Mesenchymal stem cell (in vitro differentiated cells and primary cell): ENCODE measurements around the gene SERPINF2.
"Not testable (repeated sequence)": the region's sequence is repeated elsewhere in the genome, so short reads cannot be mapped to it uniquely, and the experiment has no call there.

Experiments
- DNase-seq: peaks from one replicate; pipeline ENCODE4 v3.0.0-alpha.2; 2013
- H2AFZ ChIP-seq: one replicate; pipeline ENCODE4 v1.6.1; 2013; ENCODE audit warnings: low read depth, mild to moderate bottlenecking, control low read depth, inconsistent platforms, low read length, moderate library complexity
- H2AK5ac ChIP-seq: 2 replicates; pipeline ENCODE4 v1.6.1; 2013; ENCODE audit warnings: low read length, moderate library complexity, mild to moderate bottlenecking, inconsistent platforms; ENCODE audit not compliant: severe bottlenecking
- H2BK120ac ChIP-seq: one replicate; pipeline ENCODE4 v1.6.1; 2013; ENCODE audit warnings: low read depth, mild to moderate bottlenecking, inconsistent platforms, low read length, moderate library complexity
- H2BK12ac ChIP-seq, 2 experiments: one replicate each; pipeline ENCODE4 v1.6.1; 2013; ENCODE audit warnings: inconsistent platforms in 2 of 2, low read length in 2 of 2, mild to moderate bottlenecking in 2 of 2, moderate library complexity in 2 of 2, control low read depth in 1 of 2
- H2BK15ac ChIP-seq: one replicate; pipeline ENCODE4 v1.6.1; 2013; ENCODE audit warnings: mild to moderate bottlenecking, low read depth, inconsistent platforms; ENCODE audit not compliant: poor library complexity, severe bottlenecking
- H2BK5ac ChIP-seq: 2 replicates; pipeline ENCODE4 v1.6.1; 2013; ENCODE audit warnings: low read depth, mild to moderate bottlenecking, low read length, control low read depth, inconsistent platforms; ENCODE audit not compliant: poor library complexity, severe bottlenecking
- H3K14ac ChIP-seq, 2 experiments: one replicate each; pipeline ENCODE4 v1.6.1; 2013; ENCODE audit warnings: inconsistent platforms in 2 of 2, low read length in 2 of 2, control low read depth in 1 of 2, mild to moderate bottlenecking in 1 of 2, moderate library complexity in 1 of 2
- H3K18ac ChIP-seq, 2 experiments: one replicate each; pipeline ENCODE4 v1.6.1; 2013; ENCODE audit warnings: inconsistent platforms in 2 of 2, low read length in 2 of 2, control low read depth in 1 of 2, low read depth in 1 of 2, mild to moderate bottlenecking in 1 of 2
- H3K23ac ChIP-seq, 2 experiments: one replicate each; pipeline ENCODE4 v1.6.1; 2013; ENCODE audit warnings: inconsistent platforms in 2 of 2, low read length in 2 of 2, mild to moderate bottlenecking in 2 of 2, moderate library complexity in 2 of 2, control low read depth in 1 of 2
- H3K27ac ChIP-seq: 2 replicates; pipeline ENCODE4 v1.5.1; 2013; ENCODE audit warnings: mild to moderate bottlenecking, moderate library complexity, low read length, control low read depth, inconsistent platforms; ENCODE audit not compliant: poor library complexity, severe bottlenecking
- H3K27me3 ChIP-seq, 2 experiments: 2 replicates each; pipeline versions ENCODE4 v1.6.1 to v1.7.0; 2013; ENCODE audit warnings: low read length in 2 of 2, mild to moderate bottlenecking in 2 of 2, moderate library complexity in 2 of 2, control low read depth in 1 of 2, inconsistent platforms in 1 of 2; ENCODE audit not compliant: control insufficient read depth in 1 of 2, insufficient read depth in 1 of 2
- H3K36me3 ChIP-seq, 2 experiments: 2 replicates each; pipeline versions ENCODE4 v1.6.1 to v1.7.0; 2013; ENCODE audit warnings: low read length in 2 of 2, control low read depth in 1 of 2, inconsistent platforms in 1 of 2, low read depth in 1 of 2, mild to moderate bottlenecking in 1 of 2; ENCODE audit not compliant: insufficient read depth in 2 of 2, control insufficient read depth in 1 of 2
- H3K4ac ChIP-seq, 2 experiments: one replicate each; pipeline ENCODE4 v1.6.1; 2013; ENCODE audit warnings: inconsistent platforms in 2 of 2, low read length in 2 of 2, mild to moderate bottlenecking in 2 of 2, moderate library complexity in 2 of 2, control low read depth in 1 of 2, low read depth in 1 of 2
- H3K4me1 ChIP-seq: 2 replicates; pipeline ENCODE4 v1.6.1; 2013; ENCODE audit warnings: low read depth, low read length, control low read depth; ENCODE audit not compliant: control insufficient read depth, insufficient read depth
- H3K4me2 ChIP-seq: 2 replicates; pipeline ENCODE4 v1.6.1; 2013; ENCODE audit warnings: low read length, mild to moderate bottlenecking, inconsistent platforms; ENCODE audit not compliant: poor library complexity, severe bottlenecking
- H3K4me3 ChIP-seq, 2 experiments: 2 replicates each; pipeline versions ENCODE4 v1.5.1 to v1.7.0; 2013; ENCODE audit warnings: low read length in 2 of 2, mild to moderate bottlenecking in 2 of 2, control low read depth in 1 of 2, low read depth in 1 of 2; ENCODE audit not compliant: insufficient read depth in 1 of 2
- H3K79me1 ChIP-seq: replicated peaks from 2 replicates; pipeline ENCODE4 v1.6.1; 2013; ENCODE audit warnings: mild to moderate bottlenecking, control low read depth, low read length, inconsistent platforms; ENCODE audit not compliant: poor library complexity, severe bottlenecking
- H3K9ac ChIP-seq: 2 replicates; pipeline ENCODE4 v1.7.0; 2013; ENCODE audit warnings: mild to moderate bottlenecking, low read length, moderate library complexity
- H3K9me3 ChIP-seq: 2 replicates; pipeline ENCODE4 v1.7.0; 2013; ENCODE audit warnings: mild to moderate bottlenecking, low read length; ENCODE audit not compliant: control insufficient read depth
- H4K8ac ChIP-seq: one replicate; pipeline ENCODE4 v1.6.1; 2013; ENCODE audit warnings: inconsistent platforms, mild to moderate bottlenecking, low read length, moderate library complexity
- H4K91ac ChIP-seq: one replicate; pipeline ENCODE4 v1.6.1; 2013; ENCODE audit warnings: mild to moderate bottlenecking, low read length, inconsistent platforms
- WGBS: methylation state at CpG from one replicate; pipeline ENCODE4 v1.1.7; 2013; ENCODE audit warnings: mixed read lengths; 5-methylcytosine and 5-hydroxymethylcytosine counted together

SERPINF2 gene

GRCh38 chr17:1708791-1709346, 33.8 kb upstream of the SERPINF2 start:
- WGBS: over 99% methylated on average over 10 of the region's 10 CpGs
- not testable (repeated sequence) for H3K79me1 ChIP-seq, H3K9ac ChIP-seq, DNase-seq, H3K18ac ChIP-seq, H2BK120ac ChIP-seq, H3K4me2 ChIP-seq, H3K4ac ChIP-seq, H2AK5ac ChIP-seq, H2BK15ac ChIP-seq, H3K9me3 ChIP-seq, H2BK5ac ChIP-seq, H3K23ac ChIP-seq, H3K27ac ChIP-seq, H3K14ac ChIP-seq, H3K4me3 ChIP-seq, H3K27me3 ChIP-seq, H2AFZ ChIP-seq, H4K8ac ChIP-seq, H4K91ac ChIP-seq
- peaks cover 34% of the 10 kb centered on the region for H3K4me1 ChIP-seq
- H2BK12ac ChIP-seq: peak overlapping the region in 1 of 2 experiments; percentile 10
- H3K36me3 ChIP-seq: peaks cover 35 to 40% of the 10 kb centered on the region in 2 experiments

DNA sequence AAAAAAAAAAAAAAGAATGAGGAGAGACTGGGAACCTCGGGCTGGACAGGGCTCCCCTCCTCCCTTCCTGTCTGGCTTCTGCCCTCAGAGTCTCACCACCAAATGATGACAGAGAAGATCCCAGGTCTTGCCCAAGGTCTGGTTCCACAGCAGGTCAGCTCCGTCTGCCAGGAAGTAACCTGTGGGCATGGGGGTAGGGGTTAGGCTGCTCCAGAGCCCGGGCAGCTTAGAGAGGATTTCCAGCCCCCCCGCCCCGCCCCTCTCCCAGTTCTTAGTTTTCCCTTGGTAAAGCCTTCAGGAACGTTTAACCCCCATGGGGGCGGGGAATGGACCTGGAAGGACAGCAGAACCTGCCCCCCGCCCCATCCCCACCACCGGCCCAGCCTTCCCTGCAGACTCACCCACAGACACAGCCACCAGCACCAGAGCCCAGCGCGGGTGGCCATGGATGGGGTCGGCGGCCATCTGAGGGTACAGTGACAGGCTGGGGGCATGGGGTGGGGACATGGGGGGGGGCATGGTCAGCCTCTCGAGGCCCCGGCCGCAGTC, 33.2 kb upstream of the SERPINF2 start:
- 10% methylated on average over 7 of the region's 16 CpGs for WGBS
- Histone ChIP-seq H2BK5ac (no peak overlapping the region), H3K4me2 (peak overlapping the region; percentile 96), H2AFZ (no peak overlapping the region), H2AK5ac (no peak overlapping the region), H3K79me1 (no peaks in the 10 kb centered on the region), H3K4me3 (peak overlapping the region; percentile 68 to 77), H4K91ac (no peak overlapping the region), H4K8ac (peak overlapping the region; percentile 45), H3K4ac (no peak overlapping the region), H3K27ac (no peak overlapping the region), H3K14ac (no peak overlapping the region), H3K18ac (peak overlapping the region in 1 of 2 experiments; percentile 49), H3K4me1 (peaks cover 37% of the 10 kb centered on the region), H3K27me3 (no peaks in the 10 kb centered on the region), H3K9me3 (no peaks in the 10 kb centered on the region), H2BK15ac (no peak overlapping the region), H3K9ac (peak overlapping the region; percentile 93), H3K23ac (no peak overlapping the region), H2BK120ac (peak overlapping the region; percentile 92), H2BK12ac (no peak overlapping the region), H3K36me3 (peaks cover 39 to 46% of the 10 kb centered on the region in 2 experiments)
- DNase-seq: peak; percentile 68

GRCh38 chr17:1709971-1710806, 32.5 kb upstream of the SERPINF2 start, which contains the start of gene TLCD2:
Gene TLCD2, minus strand, starts transcription at chr17:1710377. Its CDS starts 135 bp downstream, at chr17:1710242.
- Histone ChIP-seq H3K27me3 (no peaks in the 10 kb centered on the region), H3K9me3 (no peaks in the 10 kb centered on the region), H3K9ac (peak within 1 kb of the TSS; percentile 93), H3K23ac (peak within 1 kb of the TSS in 1 of 2 experiments; percentile 29), H3K18ac (peak within 1 kb of the TSS; percentile 93 to 96), H3K4me2 (peak within 1 kb of the TSS; percentile 96), H3K36me3 (peaks cover 39 to 50% of the 10 kb centered on the region in 2 experiments), H2BK12ac (peak within 1 kb of the TSS; percentile 15 to 32), H2AFZ (no peak within 1 kb of the TSS), H3K4ac (peak within 1 kb of the TSS; percentile 42 to 76), H4K8ac (peak within 1 kb of the TSS; percentile 62), H2BK15ac (peak within 1 kb of the TSS; percentile 54), H3K4me3 (peak within 1 kb of the TSS; percentile 68 to 77), H2AK5ac (no peak within 1 kb of the TSS), H3K4me1 (peaks cover 37% of the 10 kb centered on the region), H3K27ac (peak within 1 kb of the TSS; percentile 42), H2BK120ac (peak within 1 kb of the TSS; percentile 92), H3K14ac (peak within 1 kb of the TSS in 1 of 2 experiments; percentile 94), H3K79me1 (no peaks in the 10 kb centered on the region), H4K91ac (peak within 1 kb of the TSS; percentile 91), H2BK5ac (no peak within 1 kb of the TSS)
- DNase-seq: peak; percentile 82
- WGBS: under 1% methylated on average over 77 of the region's 83 CpGs
